HEK293T (cell line): ENCODE results near the gene ALDH3A1.

Source experiments
- ARNT ChIP-seq: fragments of 450-650 bp; IDR thresholded peaks from 2 replicates; pipeline ENCODE4 v1.6.1; 2017; ENCODE audit warnings: mild to moderate bottlenecking
- FOXA1 ChIP-seq: fragments of 450-650 bp; IDR thresholded peaks from 2 replicates; pipeline ENCODE4 v1.6.1; 2016; ENCODE audit warnings: mild to moderate bottlenecking

DNA sequence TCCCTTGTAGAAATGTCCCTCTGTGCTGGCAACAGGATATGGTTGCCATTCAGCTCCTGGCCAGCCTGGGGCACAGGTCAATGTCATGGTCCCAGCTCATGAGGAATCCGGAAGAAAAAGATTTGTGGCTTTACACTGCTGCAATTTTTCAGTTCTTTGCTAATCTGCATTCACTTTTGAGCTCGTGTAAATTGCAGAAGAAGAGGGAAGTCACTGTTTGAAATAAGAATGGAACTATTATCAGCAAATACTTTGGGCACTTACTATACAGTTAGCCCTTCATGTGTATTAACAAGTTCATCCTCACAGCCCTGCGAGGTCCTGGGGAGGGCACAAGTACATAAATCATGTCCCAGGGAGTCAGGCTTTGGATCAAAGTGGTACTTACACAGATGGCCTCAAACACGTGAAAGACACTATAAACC, 45.9 kb downstream of the ALDH3A1 start:
- TF ChIP-seq FOXA1 (no peak), ARNT (no peak)
